ENCODE measurements around the gene RTN4RL1.

DNA sequence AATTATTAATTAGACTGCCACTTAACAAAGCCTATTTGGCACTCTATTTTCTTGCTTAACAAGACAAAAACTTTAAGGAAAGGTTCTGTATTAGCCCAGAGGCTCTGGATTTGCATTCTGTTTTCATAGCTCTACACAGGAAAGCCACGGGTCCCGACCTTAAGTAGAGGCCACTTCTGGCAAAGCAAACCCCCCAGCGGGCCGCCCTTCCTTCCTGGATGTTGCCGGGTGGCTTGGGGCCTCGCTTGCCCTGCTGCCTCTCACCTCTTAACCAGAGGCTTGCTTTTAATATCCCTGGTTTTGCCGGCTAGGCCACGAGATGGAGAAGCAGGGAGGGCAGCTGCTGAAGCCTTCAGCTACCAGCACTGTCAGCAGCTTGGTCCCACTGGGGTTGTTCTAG, 4.4 kb downstream of the RTN4RL1 start:
- TF ChIP-seq CTCF (IDR thresholded peaks at IDR 0.05; ENCODE audit: insufficient read depth, low read depth, low read length) (no peak), EZH2 (IDR thresholded peaks at IDR 0.05; ENCODE audit: insufficient read depth, low read length) (no peak)

Data from astrocyte (in vitro differentiated cells and primary cell).